GM18502 (cell line): ENCODE data around the gene IGBP1.
"Not testable (repeated sequence)": the region's sequence is repeated elsewhere in the genome, so short reads cannot be mapped to it uniquely, and the experiment has no call there.

Experiments
- ATAC-seq: cut with Tn5 transposase; IDR thresholded peaks from one replicate; pipeline ENCODE4 v1.9.1; 2021; ENCODE audit warnings: mild to moderate bottlenecking; ENCODE audit not compliant: unreplicated experiment, poor library complexity

The IGBP1 gene

GRCh38 chrX:70133303-70134115, at the start of gene IGBP1:
Gene IGBP1, plus strand, starts transcription at chrX:70133447. Its CDS starts 501 bp downstream, at chrX:70133948.
- peak; percentile 88 for ATAC-seq

GRCh38 chrX:70084592-70085240, 48.5 kb upstream of the IGBP1 start:
- no peak for ATAC-seq

GRCh38 chrX:70087857-70088630, 45.2 kb upstream of the IGBP1 start:
- no peak for ATAC-seq

- no peak for ATAC-seq
These were observed 44.5 kb upstream of the IGBP1 start for GRCh38 chrX:70088751-70089150.

GRCh38 chrX:70089604-70090297, 43.5 kb upstream of the IGBP1 start:
- ATAC-seq = no peak

- ATAC-seq = no peak
These were observed 41.0 kb upstream of the IGBP1 start for GRCh38 chrX:70092247-70092646.

- ATAC-seq = no peak
These were observed 37.2 kb upstream of the IGBP1 start for GRCh38 chrX:70096052-70096451.

GRCh38 chrX:70105229-70105628, 28.0 kb upstream of the IGBP1 start:
- ATAC-seq = no peak

GRCh38 chrX:70111436-70112026, 21.7 kb upstream of the IGBP1 start:
- not testable (repeated sequence) for ATAC-seq

- no peak for ATAC-seq
These were observed 15.5 kb upstream of the IGBP1 start for GRCh38 chrX:70117738-70118137.

GRCh38 chrX:70123014-70123413, 10.2 kb upstream of the IGBP1 start:
- not testable (repeated sequence) for ATAC-seq

- ATAC-seq = no peak
These were observed 8.6 kb upstream of the IGBP1 start for GRCh38 chrX:70124678-70125077.

- no peak for ATAC-seq
These were observed 5.2 kb upstream of the IGBP1 start for GRCh38 chrX:70128071-70128470.

- no peak for ATAC-seq
These were observed 3.4 kb upstream of the IGBP1 start for GRCh38 chrX:70129816-70130215.

GRCh38 chrX:70132224-70132623, 1.0 kb upstream of the IGBP1 start:
- ATAC-seq = no peak

- peak; percentile 49 for ATAC-seq
These were observed 357 bp upstream of the IGBP1 start for GRCh38 chrX:70132877-70133302.

- peak; percentile 21 for ATAC-seq
These were observed 850 bp downstream of the IGBP1 start for GRCh38 chrX:70134116-70134477.

- no peak for ATAC-seq
These were observed 5.4 kb downstream of the IGBP1 start for GRCh38 chrX:70138622-70139021.

- no peak for ATAC-seq
These were observed 6.5 kb downstream of the IGBP1 start for GRCh38 chrX:70139736-70140135.

GRCh38 chrX:70141373-70141772, 8.1 kb downstream of the IGBP1 start:
- no peak for ATAC-seq
